Raji (cell line): ENCODE measurements around the gene SFXN3.

Experiments used
- POLR2A ChIP-seq: IDR thresholded peaks from 2 replicates; pipeline ENCODE4 v1.6.1; 2011; ENCODE audit warnings: low read depth, low read length, control low read depth; ENCODE audit not compliant: insufficient read depth

SFXN3 gene

DNA sequence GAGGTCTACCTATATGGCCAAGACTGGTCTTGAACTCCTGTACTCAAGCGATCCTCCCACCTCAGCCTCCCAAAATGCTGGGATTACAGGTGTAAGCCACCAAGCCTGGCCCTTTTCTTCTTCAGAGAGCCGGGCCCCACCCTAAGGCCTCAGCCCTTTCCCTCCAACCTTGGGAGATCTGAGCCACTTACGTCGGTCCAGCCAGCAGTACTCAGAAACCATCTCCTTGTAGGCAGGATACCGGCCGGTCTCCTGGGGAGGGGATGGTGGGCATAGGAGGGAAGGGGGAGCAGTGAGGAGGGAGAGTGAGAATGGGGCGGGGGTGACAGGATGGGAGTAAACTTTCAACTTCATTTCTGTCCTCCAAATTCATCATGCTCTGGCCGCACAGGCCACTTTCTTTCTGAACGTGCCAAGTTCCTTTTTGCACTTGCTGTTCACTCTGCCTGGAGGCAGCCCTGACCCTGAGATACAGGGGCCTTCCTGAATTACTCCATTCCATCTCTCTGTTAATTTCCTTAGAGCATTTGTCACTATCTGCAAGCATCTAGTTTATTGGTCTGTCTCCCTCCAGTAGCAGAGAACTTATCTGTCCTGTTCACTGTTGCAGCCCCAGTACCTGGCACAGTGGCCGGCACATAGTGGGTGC is 10.5 kb upstream of the SFXN3 start:
- no peak for TF ChIP-seq POLR2A

DNA sequence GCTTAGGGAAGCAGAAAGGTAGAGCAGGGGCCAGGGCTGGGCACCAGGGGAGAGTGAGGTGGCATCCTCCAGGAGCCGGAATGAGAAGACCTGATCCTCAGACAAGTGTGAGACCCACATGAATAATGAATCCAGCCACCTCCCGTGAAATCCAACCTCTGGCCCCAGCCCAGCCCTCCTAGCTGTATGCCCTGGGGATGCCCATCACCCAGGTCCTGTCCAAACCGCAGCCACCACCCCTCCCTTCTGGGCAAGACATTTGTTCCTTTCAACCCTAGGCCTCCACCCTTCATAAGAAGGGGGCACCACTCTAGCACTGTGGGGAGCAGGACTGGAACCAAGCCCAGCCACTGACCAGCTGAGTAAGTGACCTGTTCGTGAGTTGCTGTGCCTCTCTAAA is 9.8 kb upstream of the SFXN3 start:
- no peak for TF ChIP-seq POLR2A

DNA sequence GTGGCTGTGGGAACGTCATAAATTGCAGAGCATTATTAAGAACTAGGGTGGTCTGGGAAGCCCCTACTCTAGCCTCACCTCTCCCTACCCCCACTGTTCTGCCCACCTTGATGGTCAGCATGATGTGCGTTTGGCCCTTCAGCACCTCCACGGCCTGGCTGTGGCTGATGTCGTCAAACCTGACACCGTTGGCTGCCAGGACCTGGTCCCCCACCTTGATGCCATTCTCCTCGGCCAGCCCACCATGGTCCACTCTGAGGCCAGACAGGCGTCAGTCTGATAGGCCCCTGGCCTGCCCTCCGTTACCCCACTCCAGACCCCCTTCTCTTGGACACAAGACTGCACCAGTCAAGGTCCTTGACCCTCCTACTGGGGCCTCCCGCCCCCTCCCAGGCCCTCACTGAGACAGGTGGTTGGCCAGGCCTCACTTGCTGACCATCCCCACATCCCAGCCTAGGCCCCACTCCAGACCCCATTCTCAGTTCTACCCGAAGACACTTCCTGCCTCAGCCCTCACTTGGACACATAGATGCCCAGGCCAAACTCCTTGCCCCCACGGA is 9.3 kb upstream of the SFXN3 start:
- no peak for TF ChIP-seq POLR2A

DNA sequence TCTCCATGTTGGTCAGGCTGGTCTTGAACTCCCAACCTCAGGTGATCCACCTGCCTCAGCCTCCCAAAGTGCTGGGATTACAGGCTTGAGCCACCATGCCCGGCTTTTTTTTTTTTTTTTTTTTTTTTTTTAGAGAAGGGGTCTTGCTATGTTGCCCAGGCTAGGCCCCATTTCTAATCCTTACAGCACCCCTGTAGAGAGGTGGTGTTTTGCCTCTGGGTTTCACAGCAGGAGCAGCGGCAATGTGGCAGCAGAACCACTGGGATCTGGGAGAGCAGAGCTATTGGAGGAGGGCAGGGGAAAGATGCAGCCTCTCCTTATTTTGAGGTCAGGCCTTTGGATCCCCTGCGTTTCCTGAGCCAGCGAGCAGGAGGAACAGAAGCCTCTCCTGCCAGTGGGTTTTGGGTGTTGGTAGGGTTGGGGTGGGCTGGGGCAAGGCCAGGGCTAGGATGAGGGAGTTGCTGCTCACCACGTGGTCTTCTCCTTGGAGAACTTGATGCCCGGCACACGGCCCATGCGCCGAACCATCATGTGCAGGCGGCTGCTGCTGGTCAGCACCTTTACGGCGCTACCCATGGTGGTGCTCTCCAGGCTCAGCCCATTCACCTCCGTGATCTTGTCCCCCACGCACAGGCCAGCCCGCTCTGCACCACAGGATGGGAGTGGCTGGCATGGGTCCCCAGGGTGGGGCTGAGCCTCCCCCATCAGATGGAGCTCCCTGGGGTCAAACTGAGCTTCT is 7.9 kb upstream of the SFXN3 start:
- no peak for TF ChIP-seq POLR2A

DNA sequence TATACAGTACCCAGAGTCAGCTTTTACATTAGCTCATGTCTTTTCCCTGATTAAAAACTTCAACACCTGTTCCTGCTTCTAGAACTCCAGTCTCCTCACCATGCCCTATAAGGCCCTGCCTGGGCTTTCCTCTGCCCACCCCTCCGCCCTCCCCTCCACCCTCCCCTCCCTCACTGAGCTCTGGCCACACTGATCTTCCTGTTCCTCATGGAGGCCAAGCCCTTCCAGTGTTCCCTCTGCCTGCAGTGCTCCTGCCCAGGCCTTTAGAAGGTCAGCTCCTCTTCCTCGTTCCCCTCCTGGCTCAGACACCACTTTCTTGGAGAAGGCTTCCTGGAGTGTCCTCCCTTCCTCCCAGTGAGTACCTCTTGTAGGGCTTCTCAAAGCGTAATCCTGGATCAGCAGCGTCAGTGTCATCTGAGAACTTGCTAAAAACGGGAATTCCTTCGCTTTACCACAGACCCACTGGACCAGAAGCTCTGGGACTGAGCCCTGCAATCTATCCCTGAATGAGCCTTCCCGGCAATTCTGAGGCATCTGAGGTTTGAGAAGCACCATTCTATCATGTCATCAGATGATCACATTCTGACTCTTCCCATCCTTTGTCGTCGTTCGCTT is 3.8 kb upstream of the SFXN3 start:
- TF ChIP-seq POLR2A = no peak

DNA sequence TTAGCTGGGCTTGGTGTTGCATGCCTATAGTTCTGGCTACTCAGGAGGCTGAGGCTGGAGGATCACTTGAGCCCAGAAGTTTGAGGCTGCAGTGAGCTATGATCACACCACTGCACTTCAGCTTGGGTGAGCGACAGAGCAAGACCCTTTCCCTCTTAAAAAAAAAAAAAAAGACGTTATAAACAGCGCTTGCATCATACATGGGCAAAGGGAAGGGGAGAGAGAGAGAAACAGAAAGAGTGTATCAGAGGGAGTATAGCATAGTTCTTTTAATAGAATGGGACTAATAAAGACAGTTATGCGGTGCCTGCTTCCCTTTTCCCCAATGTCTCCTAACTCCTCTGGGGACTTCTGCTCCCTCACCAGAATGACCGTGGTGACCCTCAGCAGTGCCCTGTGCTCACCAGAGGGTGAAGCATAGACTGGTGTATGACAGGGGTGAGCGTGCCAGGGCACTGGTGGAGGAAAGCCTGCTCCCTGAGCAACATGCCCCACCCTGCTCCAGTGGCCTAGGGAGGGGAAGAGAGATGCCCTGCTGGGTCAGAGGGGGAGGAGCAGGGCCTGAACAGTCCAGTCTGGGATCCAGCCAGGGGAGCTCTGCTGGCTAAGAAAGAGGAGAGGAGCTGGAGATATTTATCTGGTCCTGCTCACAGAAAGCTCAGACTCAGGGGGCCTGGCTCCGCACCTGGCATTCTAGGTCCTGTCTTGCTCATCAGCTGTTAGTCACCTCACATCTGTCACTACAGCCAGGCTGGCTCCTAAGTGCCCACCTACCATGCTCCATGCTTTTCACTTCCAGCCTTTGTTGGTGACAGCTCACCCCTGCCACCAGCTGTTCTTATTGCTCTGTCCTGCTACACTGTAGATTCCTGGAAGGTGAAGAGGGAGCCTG is 2.3 kb upstream of the SFXN3 start:
- no peak for TF ChIP-seq POLR2A

DNA sequence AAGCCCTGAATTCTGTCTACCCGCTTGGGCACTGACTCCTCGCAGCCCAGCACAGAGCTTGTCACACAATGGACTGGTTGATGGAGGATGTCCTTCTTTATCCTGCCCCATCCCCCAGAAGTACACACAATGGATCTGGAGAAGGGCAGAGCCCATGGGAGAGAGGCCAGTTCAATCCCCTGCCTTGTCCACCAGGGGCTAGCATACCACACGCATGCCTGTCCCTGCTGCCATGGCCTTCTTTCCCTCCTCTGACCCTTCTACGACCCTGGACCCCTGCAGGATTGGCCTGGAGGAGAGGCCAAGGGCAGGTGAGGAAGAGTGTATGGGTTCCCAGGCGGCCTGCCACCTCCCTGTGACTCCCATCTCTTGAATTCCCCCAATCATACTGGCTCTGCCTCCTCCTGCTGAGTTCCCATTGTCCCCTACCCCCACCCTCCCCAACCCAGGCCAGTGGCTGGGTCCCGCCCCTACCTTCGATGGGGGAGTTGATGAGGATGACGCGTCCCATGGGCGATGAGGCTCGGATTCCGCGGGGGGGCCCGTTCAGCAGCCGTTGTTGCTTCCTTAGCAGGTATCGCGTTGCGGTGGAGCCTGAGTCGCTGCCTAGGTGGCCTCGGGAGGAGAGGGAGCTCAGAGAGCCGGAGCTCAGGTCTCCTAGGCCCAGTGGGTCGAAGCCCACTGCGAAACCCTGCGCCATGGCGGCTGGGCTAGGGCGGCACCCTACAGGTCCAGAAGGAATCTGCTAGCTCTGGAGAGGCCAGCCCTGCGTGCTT is 1.3 kb upstream of the SFXN3 start:
- no peak for TF ChIP-seq POLR2A

DNA sequence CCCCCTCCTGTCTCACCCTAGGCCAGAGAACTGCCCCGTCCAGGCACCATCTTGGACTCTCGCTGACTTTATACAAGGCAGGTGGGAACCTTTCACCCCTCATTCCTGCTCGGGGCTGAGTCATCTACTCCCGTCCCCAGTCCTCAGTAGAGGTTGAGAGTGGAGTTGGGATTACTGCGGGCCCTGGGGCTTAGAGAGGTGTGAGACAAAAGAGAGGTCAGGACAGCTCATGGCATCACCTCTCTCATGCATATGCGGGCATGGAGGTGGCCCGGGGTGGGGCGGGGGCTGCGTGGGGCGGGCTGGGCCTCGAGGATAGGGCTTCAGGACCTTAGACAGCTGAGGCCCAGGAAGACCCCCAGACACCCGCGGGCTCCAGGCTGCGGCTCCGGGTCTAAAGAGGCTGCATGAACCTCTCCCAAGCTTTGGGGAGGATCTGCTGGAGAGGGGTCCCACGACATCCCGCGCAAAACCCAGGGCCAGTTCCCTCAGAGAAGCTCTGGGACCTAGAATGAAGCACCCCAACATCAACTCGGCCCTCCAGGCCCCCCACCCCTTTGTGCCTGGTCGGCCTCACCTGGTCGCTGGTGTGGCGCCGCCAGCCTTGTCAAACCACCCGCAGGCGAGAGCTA is 422 bp upstream of the SFXN3 start:
- no peak for TF ChIP-seq POLR2A

DNA sequence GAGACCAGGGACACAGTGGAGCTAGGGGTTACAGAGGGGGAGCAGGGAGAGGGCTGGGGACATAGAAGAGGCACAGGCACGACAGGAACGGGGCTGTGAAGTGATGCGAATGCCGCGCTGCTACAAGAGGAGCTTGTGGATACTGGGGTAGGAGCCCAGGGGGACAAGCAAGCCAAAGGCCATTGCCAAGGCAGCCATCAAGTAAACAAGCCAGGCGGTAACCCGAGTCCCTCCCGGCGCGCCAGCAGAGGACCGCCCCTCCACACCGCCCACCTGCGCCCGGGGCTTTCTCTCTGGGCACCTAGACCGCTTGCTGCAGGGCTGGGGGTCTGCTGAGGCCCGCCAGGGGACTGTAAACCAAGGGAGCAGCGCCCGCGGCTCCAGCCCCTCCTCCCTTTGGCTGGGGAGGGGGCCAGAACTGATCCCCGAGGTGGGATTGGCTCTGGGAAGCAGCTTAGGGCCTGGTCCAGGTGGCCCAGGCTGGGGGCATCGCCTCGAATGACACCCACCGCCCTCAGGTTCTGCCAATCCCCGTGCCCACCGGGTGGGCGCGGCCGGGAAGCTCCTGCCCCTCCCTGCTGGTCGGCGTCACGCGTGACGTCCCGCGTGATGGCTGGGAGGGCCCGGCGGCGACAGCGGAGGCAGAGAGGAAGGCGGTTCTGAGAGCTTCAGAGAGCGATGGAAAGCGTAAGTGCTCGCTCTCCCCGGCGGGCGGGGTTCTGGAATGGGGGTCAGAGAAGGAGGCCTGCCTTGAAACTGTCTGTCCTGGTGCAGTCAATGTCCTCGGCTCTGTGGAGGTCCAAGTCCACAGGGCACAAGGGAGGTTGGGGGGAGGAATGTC is 982 bp downstream of the SFXN3 start:
- TF ChIP-seq POLR2A = no peak

DNA sequence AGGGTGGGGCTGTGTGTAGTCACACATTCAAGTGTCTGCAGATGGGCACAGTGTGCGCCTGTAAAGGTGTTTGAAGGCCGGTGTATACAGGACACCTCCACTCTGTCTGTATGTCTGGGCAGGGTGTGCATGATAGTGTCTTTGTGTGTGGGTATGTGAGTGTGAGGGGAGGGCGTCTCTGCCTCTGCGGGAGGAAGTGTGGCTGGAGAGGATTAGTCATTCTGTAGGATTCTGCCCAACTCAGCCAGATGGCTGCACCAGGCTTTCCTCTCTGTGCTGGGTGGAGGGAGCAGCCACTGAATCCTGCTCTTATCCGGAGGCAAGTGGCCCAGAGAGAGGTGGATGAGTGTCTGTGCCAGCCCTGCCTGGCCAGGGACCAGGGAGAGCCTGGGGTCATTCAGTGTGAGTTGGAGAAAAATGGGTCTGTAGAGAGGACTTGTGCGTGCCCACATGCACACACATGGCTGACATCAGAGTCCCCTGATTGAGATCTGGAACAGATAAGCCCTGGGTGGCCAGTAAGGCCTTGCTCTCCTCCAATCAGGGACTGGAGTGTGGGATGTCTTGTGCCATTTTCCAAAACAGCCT is 1.7 kb downstream of the SFXN3 start:
- TF ChIP-seq POLR2A = no peak

DNA sequence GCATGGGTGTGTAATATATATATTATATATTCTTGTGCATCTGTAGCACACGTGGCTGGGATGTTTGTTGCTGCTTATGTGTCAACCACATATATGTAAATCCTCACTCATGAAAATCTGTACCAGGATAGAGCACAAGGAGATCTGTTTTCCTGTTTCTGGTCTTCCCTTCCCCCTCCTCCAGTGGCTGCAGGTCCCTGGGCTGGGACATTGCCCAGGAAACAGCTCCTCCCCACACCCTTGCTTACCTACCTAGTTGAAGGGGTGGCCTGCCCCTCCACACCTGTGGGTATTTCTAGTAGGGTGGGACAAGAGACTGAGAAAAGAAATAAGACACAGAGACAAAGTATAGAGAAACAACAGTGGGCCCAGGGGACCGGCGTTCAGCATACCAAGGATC is 2.2 kb downstream of the SFXN3 start:
- no peak for TF ChIP-seq POLR2A

DNA sequence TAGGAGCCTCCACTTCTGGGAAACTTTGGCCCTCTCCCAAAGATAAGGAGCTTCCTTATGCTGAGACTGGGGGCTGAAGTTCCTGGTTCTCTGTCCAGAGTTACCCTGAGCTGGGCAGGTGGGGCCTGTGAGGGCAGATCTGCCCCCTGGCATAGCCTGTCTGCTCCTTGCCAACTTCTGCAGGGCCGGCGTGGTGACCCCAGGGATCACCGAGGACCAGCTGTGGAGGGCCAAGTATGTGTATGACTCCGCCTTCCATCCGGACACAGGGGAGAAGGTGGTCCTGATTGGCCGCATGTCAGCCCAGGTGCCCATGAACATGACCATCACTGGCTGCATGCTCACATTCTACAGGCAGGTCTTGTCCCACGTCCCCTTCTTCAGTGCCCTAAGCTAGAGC is 4.3 kb downstream of the SFXN3 start:
- TF ChIP-seq POLR2A = no peak
